ENCODE data around the gene AQP12B.

- TF ChIP-seq POLR2AphosphoS5 (IDR thresholded peaks at IDR 0.05; ENCODE audit: low read depth, low read length) (no peak), POLR2A (IDR thresholded peaks at IDR 0.05; ENCODE audit: low read depth, low read length) (no peak), TAF1 (IDR thresholded peaks at IDR 0.05; ENCODE audit: low read depth, low read length) (no peak), POU2F2 (IDR thresholded peaks at IDR 0.05; ENCODE audit: low read depth, low read length) (no peak), PAX5 (IDR thresholded peaks at IDR 0.05; ENCODE audit: insufficient read depth, low read length, severe bottlenecking) (no peak), SPI1 (IDR thresholded peaks at IDR 0.05; ENCODE audit: low read depth, low read length) (no peak)
Measured at GRCh38 chr2:240655931-240656886, 26.5 kb downstream of the AQP12B start.

Measured in GM12891 (cell line).